SH-SY5Y (cell line): Measurements from ENCODE around the gene EXOC8.

ENCODE experiments used
- GATA2 ChIP-seq: IDR thresholded peaks from 2 replicates; pipeline ENCODE4 v1.6.1; 2011; ENCODE audit warnings: mild to moderate bottlenecking, low read depth, low read length
- GATA3 ChIP-seq: IDR thresholded peaks from 2 replicates; pipeline ENCODE4 v1.6.1; 2011; ENCODE audit warnings: low read depth, mild to moderate bottlenecking, low read length, moderate library complexity

Gene EXOC8

DNA sequence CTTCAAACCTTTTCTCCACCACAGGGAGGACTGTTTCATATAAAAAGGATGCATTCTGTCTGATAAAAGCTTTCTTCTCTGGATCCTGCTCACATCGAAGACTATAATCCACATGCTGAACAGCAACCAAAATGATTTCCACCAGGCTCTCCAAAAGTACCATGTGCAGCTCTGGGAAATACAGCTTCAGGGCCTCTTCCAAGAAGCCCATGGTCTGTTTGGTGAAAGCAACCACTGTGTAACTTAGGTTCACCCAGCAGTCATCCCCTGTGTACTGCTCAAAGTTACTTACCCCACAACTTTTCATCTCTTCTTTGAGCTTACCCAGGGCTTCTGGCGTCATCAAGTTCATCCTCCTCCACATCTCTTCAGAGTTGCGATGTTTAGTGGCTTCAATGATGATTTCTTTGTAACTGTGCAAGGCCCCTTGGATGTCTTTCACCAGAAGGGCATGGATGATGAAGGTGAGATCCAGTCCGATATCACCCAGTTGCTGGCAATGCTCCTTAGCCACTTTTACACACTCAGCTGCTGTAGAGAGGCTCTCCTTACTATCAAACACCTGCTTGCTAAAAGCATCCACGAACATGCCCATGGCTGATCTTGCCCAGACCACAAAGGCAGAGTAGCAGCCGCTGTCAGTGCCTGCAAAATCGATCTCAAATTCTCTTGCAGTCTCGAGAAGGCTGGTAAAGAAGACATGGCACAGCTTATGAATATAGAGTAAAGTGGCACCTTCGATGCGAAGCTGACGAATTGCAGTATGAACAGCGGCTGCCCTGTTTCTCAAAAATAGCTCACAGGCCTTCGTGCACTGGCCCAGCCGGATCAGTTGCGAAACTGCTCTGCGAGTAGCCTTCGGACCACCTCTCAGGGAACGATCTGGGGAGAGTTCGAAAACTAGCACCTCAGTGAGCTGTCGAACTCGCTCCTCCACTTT is 1.7 kb downstream of the EXOC8 start:
- TF ChIP-seq GATA2 (no peak), GATA3 (no peak)

DNA sequence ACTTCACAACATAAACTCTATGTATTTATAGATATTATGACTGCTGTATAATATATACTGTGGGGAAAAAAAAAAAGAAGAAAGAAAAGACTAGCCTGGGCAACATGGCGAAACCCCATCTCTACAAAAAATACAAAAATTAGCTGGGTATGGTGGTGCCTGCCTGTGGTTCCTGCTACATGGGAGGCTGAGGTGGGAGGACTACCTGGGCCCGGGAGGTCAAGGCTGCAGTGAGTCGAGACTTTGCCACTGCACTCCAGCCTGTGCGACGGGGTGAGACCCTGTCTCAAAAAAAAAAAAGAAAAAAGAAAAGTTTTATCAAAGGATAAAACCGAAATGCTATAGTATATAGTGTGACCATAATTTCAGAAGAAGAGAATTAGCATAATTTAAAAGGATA is 2.7 kb downstream of the EXOC8 start:
- TF ChIP-seq GATA3 = no peak
- TF ChIP-seq GATA2 = no peak

DNA sequence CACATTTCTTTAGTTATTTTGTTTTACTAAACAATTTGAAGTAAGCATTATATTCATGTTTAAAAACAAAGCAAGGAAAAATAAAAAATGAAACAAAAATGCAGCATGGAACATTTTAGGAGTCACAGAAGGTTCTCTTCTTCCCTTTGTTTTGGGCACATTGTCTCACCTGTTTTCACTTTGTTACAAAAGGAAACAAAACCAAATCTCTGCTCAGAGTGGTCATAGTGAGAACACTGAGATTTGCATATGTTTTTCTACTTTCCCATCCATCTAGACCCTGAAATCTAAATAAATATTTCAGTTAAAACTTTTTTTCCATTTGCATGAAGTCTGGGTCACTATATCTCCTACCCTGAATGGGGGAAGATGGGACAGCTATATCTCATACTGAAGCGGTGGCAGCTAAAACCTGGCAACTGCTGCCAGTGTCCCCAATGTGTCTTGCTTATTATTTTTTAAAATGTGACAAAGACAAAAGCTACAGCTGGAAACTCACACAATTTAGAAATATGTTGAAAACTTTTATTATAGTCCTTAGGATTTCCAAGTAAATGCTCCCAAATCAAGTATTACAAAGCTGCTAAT is 3.5 kb downstream of the EXOC8 start:
- TF ChIP-seq GATA2 = no peak
- TF ChIP-seq GATA3 = no peak

DNA sequence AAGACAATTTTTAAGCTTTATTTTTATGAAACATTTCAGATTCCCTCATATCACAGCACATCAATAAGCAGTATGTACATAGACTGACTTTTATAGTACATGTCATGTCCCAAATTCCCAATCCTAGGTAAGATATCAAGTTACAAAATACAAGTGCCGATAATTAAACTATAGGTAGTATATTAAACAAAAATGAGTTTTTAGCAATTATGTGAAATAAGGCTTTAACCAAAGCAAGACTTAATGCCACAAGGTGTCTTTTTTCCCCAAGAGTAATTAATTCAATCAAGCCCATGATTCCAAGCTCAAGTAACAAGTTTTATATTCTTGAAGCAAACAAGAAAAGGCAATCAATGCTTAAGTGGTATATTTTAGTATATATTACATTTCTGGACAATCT is 4.9 kb downstream of the EXOC8 start:
- no peak for TF ChIP-seq GATA2
- no peak for TF ChIP-seq GATA3

DNA sequence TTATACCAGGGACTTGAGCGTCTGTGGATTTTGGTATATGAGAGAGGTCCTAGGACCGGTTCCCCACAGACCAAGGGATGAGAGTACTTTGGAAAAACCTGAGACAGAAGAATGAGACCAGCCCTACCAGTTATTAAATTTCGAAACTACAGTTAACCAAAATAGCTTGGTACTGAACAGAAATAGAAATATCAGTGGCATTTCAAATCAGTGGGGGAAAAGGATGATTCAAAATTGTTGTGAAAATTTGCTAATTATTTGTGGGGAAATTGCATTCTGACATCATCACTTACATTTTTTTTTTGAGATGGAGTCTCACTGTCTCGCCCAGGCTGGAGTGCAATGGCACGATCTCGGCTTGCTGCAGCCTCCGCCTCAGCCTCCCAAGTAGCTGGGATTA is 8.2 kb downstream of the EXOC8 start:
- TF ChIP-seq GATA3 (no peak), GATA2 (no peak)

DNA sequence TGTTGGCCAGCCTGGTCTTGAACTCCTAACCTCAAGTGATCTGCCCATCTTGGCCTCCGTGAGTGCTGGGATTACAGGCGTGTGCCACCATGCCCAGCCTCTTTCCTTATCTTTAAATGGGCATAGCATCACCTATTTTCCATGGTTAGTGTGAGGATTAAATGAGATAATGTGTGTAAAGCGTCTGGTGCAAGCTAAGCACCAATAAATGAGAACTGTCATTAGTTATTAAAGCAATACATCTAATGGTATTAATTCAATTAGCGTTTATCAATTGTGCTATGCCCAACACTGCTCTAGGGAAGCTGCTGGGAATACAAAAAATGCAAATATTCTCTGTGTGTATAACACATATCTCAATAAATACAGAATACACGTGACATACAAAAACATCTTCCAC is 10.0 kb downstream of the EXOC8 start:
- no peak for TF ChIP-seq GATA3
- no peak for TF ChIP-seq GATA2

DNA sequence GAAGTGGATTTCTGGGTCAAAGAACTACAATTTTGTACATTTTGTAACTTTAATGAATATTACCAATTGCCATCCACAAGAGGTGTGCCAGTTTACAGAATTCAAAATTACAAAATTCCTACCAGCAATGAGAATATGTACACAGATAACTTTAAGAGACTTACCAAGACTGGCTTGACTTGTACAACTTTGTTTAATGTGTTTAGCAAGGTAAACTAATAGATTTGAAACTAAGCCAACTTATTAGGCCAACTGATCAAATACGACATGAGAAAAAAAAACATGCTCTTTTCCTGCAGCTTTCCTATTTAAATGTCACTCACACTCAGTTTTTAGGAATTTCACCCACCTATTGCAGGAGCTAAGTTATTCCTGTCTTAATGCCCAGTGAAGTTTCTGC is 11.4 kb downstream of the EXOC8 start:
- TF ChIP-seq GATA3 = no peak
- no peak for TF ChIP-seq GATA2

DNA sequence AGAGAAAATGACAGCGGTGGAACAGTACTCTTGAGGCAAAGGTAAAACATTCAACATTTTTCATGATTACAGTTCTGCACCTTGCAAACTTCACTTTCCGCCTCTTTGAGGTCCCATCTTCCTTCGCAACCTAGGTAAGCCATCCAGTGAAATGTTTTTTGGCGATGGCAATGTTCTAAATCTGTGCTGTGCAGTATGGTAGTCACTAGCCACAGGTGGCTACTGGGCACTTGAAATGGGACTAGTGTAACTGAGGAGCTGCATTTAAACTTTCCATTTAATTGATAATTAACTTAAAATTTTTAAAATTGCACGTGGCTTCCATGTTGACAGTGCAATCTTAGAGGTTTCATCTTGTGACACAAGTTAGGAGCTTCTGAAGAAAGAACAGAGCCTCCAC is 13.0 kb downstream of the EXOC8 start:
- TF ChIP-seq GATA3 = no peak
- TF ChIP-seq GATA2 = no peak

DNA sequence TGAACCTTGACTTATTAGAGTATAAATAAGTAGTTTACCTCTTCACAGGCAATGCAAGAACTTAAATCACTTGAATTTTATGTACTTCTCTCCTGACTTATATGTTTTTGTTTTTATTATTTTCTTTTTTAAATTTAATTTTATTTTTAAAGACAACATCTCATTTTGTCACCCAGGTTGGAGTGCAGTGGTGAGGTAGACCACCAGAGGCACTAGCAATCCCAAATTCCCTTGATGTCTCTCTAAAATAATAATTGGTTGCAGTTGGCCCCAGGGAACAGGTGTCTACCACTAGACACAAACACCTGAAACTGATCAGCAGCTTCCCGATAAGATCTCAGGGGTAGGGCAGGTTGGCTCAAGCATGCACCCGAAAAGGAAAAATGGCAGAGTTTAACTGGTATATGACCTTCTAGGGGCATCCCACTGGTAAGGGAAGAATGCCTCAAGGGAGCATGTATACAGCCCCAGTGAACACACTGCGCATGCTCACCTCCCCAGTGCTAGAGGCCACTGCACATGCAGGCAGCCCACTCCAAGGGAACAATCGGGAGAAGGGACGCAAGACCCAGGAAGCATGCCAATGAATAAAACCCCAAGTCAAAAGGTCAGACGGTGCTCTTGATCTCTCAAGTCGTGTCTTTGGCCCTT is 14.6 kb downstream of the EXOC8 start:
- TF ChIP-seq GATA2 (no peak), GATA3 (no peak)

DNA sequence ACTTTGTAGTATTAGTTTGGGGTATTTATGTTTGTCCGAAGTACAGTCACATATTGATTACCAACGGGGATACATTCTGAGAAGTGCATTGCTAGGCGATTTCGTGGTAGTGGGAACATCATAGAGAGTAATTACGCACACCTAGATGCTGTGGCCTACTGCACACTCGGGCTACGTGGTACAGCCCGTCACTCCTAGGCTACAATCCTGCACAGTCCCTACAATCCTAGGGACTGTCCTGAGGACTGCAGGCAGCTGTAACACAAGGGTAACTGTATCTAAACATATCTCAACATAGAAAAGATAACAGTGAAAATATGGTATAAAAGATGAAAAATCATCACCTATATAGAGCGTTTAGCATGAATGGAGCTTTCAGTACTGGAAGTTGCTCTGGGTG is 18.6 kb downstream of the EXOC8 start:
- TF ChIP-seq GATA3 = no peak
- no peak for TF ChIP-seq GATA2

DNA sequence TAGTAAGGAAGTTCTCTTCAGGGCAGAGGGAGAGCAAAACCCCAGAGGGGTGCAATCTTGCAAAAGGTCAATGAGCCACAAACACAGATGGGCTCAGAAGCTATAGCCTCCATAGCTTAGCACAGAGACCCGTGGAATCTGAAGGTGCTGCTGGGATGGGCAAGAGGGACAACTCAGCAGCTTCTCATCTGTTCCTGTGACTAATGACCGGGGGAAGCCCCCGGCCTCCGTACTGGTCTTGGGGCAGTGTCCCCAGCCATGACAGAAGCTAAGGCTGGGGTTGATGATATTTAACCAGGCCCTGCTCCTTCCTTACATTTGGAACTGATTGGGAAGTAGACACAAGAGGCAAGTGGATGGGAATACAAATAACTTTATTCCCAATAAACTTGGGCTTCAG is 19.1 kb downstream of the EXOC8 start:
- TF ChIP-seq GATA3 = no peak
- no peak for TF ChIP-seq GATA2

DNA sequence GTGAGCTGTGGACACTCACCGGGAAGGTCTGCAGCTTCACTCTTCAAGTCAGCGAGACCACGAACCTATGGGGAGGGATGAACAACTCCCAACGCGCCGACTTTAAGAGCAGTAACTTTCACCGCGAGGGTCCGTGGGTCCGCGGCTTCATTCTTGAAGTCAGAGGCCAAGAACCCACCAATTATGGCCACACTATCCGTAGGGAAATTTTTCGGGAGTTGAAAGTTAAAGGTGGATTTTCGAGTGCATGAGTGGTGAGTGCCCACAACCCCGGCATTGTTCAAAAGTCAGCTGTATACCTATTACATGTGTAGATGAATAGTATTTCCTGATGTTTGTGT is 19.7 kb downstream of the EXOC8 start:
- TF ChIP-seq GATA2 (no peak), GATA3 (no peak)

DNA sequence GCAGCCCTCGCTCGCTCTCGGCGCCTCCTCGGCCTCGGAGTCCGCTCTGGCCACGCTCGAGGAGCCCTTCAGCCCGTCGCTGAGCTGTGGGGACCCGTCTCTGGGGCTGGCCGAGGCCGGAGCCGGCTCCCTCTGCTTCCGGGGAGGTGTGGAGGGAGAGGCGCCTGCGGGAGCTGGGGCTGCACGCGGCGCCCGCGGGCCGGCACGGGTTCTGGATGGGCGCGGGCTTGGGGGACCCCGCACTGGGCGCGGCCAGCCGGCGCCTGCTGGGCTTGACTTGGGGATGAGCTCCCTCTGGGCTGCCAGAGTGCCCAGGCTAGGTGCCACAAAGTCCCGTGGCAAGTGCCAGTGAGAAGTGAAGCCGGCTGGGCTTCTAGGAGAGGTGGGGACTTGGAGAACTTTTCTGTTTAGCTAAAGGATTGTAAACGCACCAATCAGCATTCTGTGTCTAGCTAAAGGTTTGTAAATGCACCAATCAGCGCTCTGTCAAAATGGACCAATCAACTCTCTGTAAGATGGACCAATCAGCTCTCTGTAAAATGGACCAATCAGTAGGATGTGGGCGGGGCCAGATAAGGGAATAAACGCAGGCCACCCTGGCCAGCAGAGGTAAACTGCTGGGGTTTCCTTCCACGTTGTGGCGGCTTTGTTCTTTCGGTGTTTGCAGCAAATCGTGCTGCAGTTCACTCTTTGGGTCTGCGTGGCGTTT is 20.2 kb downstream of the EXOC8 start:
- TF ChIP-seq GATA3 = no peak
- no peak for TF ChIP-seq GATA2

DNA sequence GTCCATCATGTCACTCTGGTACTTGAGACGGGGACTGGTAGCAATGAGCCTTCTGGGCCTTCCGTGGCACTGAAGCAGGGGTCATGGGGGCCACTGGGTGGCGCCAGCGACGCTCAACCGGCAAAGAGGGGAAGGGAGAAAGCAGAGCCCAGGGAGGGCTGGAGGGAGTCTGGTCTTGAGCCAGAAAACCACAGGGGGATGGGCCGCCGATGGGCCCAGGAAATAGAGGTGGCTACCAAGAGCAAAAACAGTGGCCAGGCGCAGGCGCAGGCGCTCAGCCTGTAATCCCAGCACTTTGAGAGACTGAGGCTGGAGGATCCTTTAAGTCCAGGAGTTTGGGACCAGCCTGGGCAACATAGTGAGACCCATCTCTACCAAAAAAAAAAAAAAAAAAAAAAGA is 21.8 kb downstream of the EXOC8 start:
- TF ChIP-seq GATA3 (no peak), GATA2 (no peak)
